T-cell (primary cell): Measurements from ENCODE around the gene FBXO36. TPM values are rescaled to one million over a fixed set of nuclear protein-coding genes. Genes with fewer than 3 reads are reported as not detected.

Experiments used
- ATAC-seq, 4 experiments: fragments of 200-7000 bp in 3 of 4; fragments of 150-1000 bp in 1 of 4; cut with Tn5 transposase; replicated peaks in 1 of 4; 1 replicate in 3 of 4; 2 replicates in 1 of 4; pipeline ENCODE4 v1.10.0; 2021; ENCODE audit warnings: moderate library complexity in 3 of 4, mild to moderate bottlenecking in 2 of 4, moderate number of reproducible peaks in 1 of 4
- CTCF ChIA-PET, 2 donors: fragments of 300-600 bp; sonication (Branson Sonifier 250); formaldehyde crosslinking; loops; one replicate each; lab custom pipeline; 2022; ENCODE audit warnings: antibody characterized with exemption in 2 of 2; lab: Charles Lee
- POLR2A ChIA-PET, 2 donors: fragments of 300-600 bp; sonication (Branson Sonifier 250); formaldehyde crosslinking; loops; one replicate each; lab custom pipeline; 2022; ENCODE audit warnings: antibody characterized with exemption in 2 of 2; lab: Charles Lee
- DNase-seq, 35 experiments: peaks; one replicate each; pipeline versions ENCODE4 v3.0.0 to v3.0.0-alpha.2; 2013 to 2023
- H3K27ac ChIP-seq: one replicate; pipeline ENCODE4 v1.5.1; 2013; ENCODE audit warnings: low read length
- H3K27me3 ChIP-seq, 2 experiments: replicated peaks in 1 of 2; 1 replicate in 1 of 2; 2 replicates in 1 of 2; pipeline versions ENCODE4 v1.6.1 to v1.7.0; 2013; ENCODE audit warnings: low read length in 1 of 2, mixed read lengths in 1 of 2; ENCODE audit not compliant: control insufficient read depth in 2 of 2, insufficient read depth in 2 of 2; ENCODE audit errors: extremely low read depth in 1 of 2
- H3K36me3 ChIP-seq, 2 donors: 1 replicate in 1 of 2; 2 replicates in 1 of 2; pipeline versions ENCODE4 v1.6.1 to v1.7.0; 2013; ENCODE audit warnings: low read length in 1 of 2; ENCODE audit not compliant: control insufficient read depth in 2 of 2, insufficient read depth in 1 of 2; ENCODE audit errors: extremely low read depth in 1 of 2
- H3K4me1 ChIP-seq, 2 experiments: 1 replicate in 1 of 2; 2 replicates in 1 of 2; pipeline versions ENCODE4 v1.6.1 to v1.7.0; 2013; ENCODE audit warnings: low read length in 2 of 2, mixed read lengths in 1 of 2; ENCODE audit not compliant: insufficient read depth in 2 of 2, control insufficient read depth in 1 of 2; ENCODE audit errors: extremely low read depth in 1 of 2
- H3K4me3 ChIP-seq, 2 donors: 1 replicate in 1 of 2; 2 replicates in 1 of 2; pipeline versions ENCODE4 v1.5.1 to v1.7.0; 2013; ENCODE audit warnings: mild to moderate bottlenecking in 2 of 2, low read length in 1 of 2, moderate library complexity in 1 of 2; ENCODE audit not compliant: control insufficient read depth in 1 of 2; ENCODE audit errors: extremely low read depth in 1 of 2
- H3K9me3 ChIP-seq: 2 replicates; pipeline ENCODE4 v1.7.0; 2013
- H3K27ac Mint-ChIP-seq, 2 donors: one replicate each; pipeline ENCODE4 v1.8.0; 2020 to 2021; ENCODE audit warnings: mild to moderate bottlenecking in 2 of 2, mixed read lengths in 2 of 2
- H3K27me3 Mint-ChIP-seq, 2 donors: one replicate each; pipeline ENCODE4 v1.8.0; 2021 to 2022; ENCODE audit warnings: mixed read lengths in 2 of 2
- H3K36me3 Mint-ChIP-seq: one replicate; pipeline ENCODE4 v1.8.0; 2021; ENCODE audit warnings: mixed read lengths
- H3K4me1 Mint-ChIP-seq, 3 donors: one replicate each; pipeline ENCODE4 v1.8.0; 2020 to 2022; ENCODE audit warnings: mixed read lengths in 3 of 3, mild to moderate bottlenecking in 1 of 3
- H3K4me3 Mint-ChIP-seq, 3 donors: one replicate each; pipeline ENCODE4 v1.8.0; 2020 to 2022; ENCODE audit warnings: mild to moderate bottlenecking in 3 of 3, mixed read lengths in 3 of 3, moderate library complexity in 3 of 3
- H3K9me3 Mint-ChIP-seq, 3 donors: one replicate each; pipeline ENCODE4 v1.8.0; 2020 to 2022; ENCODE audit warnings: mixed read lengths in 3 of 3
- WGBS: methylation state at CpG from one replicate; pipeline ENCODE4 v1.1.5; 2013; ENCODE audit warnings: missing lambda C conversion rate; ENCODE audit not compliant: insufficient coverage; 5-methylcytosine and 5-hydroxymethylcytosine counted together
- total RNA-seq, 35 experiments: library from RNA in 6 of 35; stranded (reverse) in 6 of 35; fragments of 120-200 nt in 1 of 35; gene quantifications; one replicate each; pipeline versions ENCODE4 v1.2.1 to v1.2.4 and lab custom pipeline; 2013 to 2026

The FBXO36 gene, protein sequence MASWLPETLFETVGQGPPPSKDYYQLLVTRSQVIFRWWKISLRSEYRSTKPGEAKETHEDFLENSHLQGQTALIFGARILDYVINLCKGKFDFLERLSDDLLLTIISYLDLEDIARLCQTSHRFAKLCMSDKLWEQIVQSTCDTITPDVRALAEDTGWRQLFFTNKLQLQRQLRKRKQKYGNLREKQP
- total RNA-seq (1 to 10 TPM in 3 of 5 donors, under 1 TPM in 2; 0.62 to 1.6 (median 1.1) TPM), total RNA-seq (lab: John Stamatoyannopoulos, UW) (0.23 to 4.3 (median 2.1) reads per million in 29 experiments)
- 1.6 TPM for total RNA-seq (2013)

DNA sequence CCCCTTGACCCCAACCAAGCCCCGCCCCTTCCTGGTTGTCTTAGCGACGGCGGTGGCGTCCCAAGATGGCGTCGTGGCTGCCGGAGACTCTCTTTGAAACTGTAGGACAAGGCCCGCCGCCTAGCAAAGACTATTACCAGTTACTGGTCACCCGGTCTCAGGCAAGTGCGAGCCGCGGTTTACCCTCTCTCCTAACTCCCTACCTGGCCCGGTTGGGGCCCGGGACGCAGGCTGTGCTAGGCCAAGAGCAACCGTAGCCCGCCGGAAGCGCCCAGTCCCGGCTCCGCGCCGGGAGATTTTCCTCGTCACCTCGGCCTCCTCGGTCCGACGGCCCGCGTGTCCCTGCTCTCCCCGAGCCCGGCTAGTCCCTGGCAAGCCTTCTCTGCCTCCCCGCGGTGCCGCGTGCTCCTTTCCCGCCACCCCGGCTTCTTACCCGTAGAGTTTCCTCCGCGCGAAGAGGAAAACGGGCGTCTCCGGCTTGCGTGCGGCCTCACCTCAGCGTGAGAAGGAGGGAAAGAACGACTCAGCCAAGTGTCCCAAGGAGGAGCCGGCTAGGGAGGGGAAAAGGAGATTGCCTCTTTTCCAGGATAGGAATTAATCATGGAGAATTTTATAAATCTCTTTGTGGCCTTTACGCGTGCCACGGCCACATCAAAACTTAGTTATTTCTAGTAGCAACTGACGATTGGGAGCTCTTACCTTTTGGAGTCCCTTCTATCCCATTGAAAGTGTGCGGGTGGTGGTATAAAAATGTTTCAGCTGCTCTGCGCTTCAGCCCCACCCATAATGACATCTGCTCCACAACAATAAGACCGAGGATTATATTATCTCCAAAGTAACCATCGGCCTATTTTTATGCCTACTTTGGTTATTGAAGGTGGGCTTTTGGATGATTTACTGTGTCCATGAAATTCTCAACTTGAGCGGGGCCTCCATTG, at the start of gene FBXO36:
Gene FBXO36 (plus strand): TSS at position 55 of the 938 bp plus-strand sequence. CDS start 11 bp downstream, at position 66.
- CTCF ChIA-PET: interaction anchor here in 1 of 2 donors (0.8 to 1.0 kb wide), 5 partner anchors 12 to 145 kb away, joined by 3 to 7 read pairs (median 4); no protein-coding TSS in a partner anchor
- peak; percentile 68 to 75 (median 70) for ATAC-seq
- no peaks in the 10 kb centered on the region for H3K9me3 ChIP-seq
- DNase-seq: peak in 23 of 35 experiments; percentile 5 to 89 (median 84)
- peaks cover 0 to 3% of the 10 kb centered on the region in 2 donors for H3K36me3 ChIP-seq
- H3K4me1 ChIP-seq: peaks cover 16 to 22% of the 10 kb centered on the region in 2 experiments
- H3K27me3 ChIP-seq: no peaks in the 10 kb centered on the region
- no peaks in the 10 kb centered on the region for H3K27me3 Mint-ChIP-seq
- peaks cover 49 to 55% (median 50%) of the 10 kb centered on the region in 3 donors for H3K4me1 Mint-ChIP-seq
- H3K4me3 Mint-ChIP-seq: peak within 1 kb of the TSS; percentile 97 to 99 (median 98)
- H3K4me3 ChIP-seq: peak within 1 kb of the TSS; percentile 93 to 99
- peak within 1 kb of the TSS; percentile 99 to 100 for H3K27ac Mint-ChIP-seq
- peaks cover 3% of the 10 kb centered on the region for H3K36me3 Mint-ChIP-seq
- H3K9me3 Mint-ChIP-seq: no peaks in the 10 kb centered on the region
- H3K27ac ChIP-seq: peak within 1 kb of the TSS; percentile 91
- WGBS: under 1% methylated on average over 50 of the region's 61 CpGs
- POLR2A ChIA-PET: interaction anchor here (0.6 kb wide), 2 partner anchors 52 to 1541 kb away, joined by 4 read pairs; no protein-coding TSS in a partner anchor

DNA sequence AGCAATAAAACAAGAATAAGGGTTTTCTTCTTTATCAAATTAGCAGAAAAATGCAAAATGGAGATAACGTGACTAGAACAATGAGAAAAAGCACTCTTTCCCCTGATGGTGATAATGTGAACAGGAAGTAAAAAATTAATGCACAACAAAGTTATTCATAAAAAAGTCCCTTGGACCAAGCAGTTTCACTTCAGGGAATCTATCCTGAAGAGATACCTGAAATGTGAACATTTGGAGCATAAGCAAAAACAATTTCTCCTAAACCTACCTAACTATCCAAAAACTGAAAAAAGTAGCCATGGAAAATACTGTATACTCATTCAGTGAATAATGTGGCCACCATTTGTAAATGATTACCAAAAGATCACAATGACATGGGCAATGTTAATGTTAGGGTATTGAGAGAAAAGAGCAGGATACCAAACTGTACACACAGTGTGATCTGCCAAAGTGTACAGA, 49.2 kb upstream of the FBXO36 start:
- H3K4me1 ChIP-seq: peaks cover 0 to 3% of the 10 kb centered on the region in 2 experiments
- Mint-ChIP-seq H3K27ac (peak overlapping the region; percentile 11 to 56), H3K27me3 (no peaks in the 10 kb centered on the region), H3K9me3 (no peaks in the 10 kb centered on the region), H3K4me1 (peaks cover 65 to 68% (median 67%) of the 10 kb centered on the region in 3 donors), H3K4me3 (no peak overlapping the region), H3K36me3 (peaks cover 71% of the 10 kb centered on the region)
- CTCF ChIA-PET: no interaction called here
- peaks cover 0 to 25% of the 10 kb centered on the region in 2 donors for H3K36me3 ChIP-seq
- no CpG with 5 or more reads among the region's 1 CpG for WGBS
- DNase-seq: no peak
- POLR2A ChIA-PET: interaction anchor here in 1 of 2 donors (0.6 to 1.0 kb wide), 2 partner anchors 19 to 36 kb away, joined by 3 to 4 read pairs; no protein-coding TSS in a partner anchor
- no peak overlapping the region for H3K4me3 ChIP-seq
- no peaks in the 10 kb centered on the region for H3K9me3 ChIP-seq
- no peak for ATAC-seq
- no peak overlapping the region for H3K27ac ChIP-seq
- no peaks in the 10 kb centered on the region for H3K27me3 ChIP-seq

DNA sequence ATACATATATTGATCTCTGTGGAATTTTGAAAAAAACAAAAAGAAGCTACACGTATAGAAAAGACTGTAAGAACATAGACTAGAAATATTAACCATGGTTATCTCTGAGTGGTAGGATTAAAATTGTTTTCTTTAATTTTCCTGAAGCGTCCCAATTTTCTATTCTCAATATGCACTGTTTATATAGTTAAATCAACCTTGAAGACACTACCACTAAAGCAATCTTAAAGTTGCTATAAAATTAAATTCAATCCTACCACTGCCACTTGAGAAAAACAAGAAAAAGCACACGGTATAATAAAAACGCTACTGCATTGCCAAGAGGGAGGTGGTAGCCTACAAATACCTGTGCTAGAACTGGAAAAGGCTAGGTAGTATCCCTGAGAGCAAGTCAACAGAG, 47.7 kb upstream of the FBXO36 start:
- 92% methylated on average over 2 of the region's 4 CpGs for WGBS
- CTCF ChIA-PET: interaction anchor here in 1 of 2 donors (1.1 kb wide), 1 partner anchor 93 kb away, joined by 3 read pairs; no protein-coding TSS in a partner anchor
- Mint-ChIP-seq H3K9me3 (no peaks in the 10 kb centered on the region), H3K4me3 (no peak overlapping the region), H3K36me3 (peaks cover 66% of the 10 kb centered on the region), H3K27ac (peak overlapping the region; percentile 6 to 48), H3K4me1 (peaks cover 50 to 55% (median 52%) of the 10 kb centered on the region in 3 donors), H3K27me3 (no peaks in the 10 kb centered on the region)
- H3K36me3 ChIP-seq: peaks cover 0 to 31% of the 10 kb centered on the region in 2 donors
- POLR2A ChIA-PET: interaction anchor here in 1 of 2 donors (0.8 kb wide), 1 partner anchor 22 kb away, joined by 3 read pairs; no protein-coding TSS in a partner anchor
- ATAC-seq: no peak
- H3K27ac ChIP-seq: no peak overlapping the region
- H3K27me3 ChIP-seq: no peaks in the 10 kb centered on the region
- no peaks in the 10 kb centered on the region for H3K4me1 ChIP-seq
- H3K9me3 ChIP-seq: no peaks in the 10 kb centered on the region
- DNase-seq: no peak
- no peak overlapping the region for H3K4me3 ChIP-seq

GRCh38 chr2:229875549-229875948, 46.8 kb upstream of the FBXO36 start:
- H3K9me3 Mint-ChIP-seq: no peaks in the 10 kb centered on the region
- Histone ChIP-seq H3K9me3 (no peaks in the 10 kb centered on the region), H3K27ac (no peak overlapping the region), H3K27me3 (no peaks in the 10 kb centered on the region), H3K4me3 (no peak overlapping the region), H3K4me1 (no peaks in the 10 kb centered on the region), H3K36me3 (peaks cover 0 to 32% of the 10 kb centered on the region in 2 donors)
- no peak overlapping the region for H3K4me3 Mint-ChIP-seq
- CTCF ChIA-PET: interaction anchor here in 1 of 2 donors (1.1 kb wide), 1 partner anchor 94 kb away, joined by 3 read pairs; no protein-coding TSS in a partner anchor
- ATAC-seq: no peak
- no CpG with 5 or more reads among the region's 2 CpGs for WGBS
- POLR2A ChIA-PET: interaction anchor here (0.6 to 0.9 kb wide), 3 partner anchors 12 to 44 kb away, joined by 3 to 4 read pairs (median 3); no protein-coding TSS in a partner anchor
- no peak for DNase-seq
- H3K4me1 Mint-ChIP-seq: peaks cover 41 to 46% (median 43%) of the 10 kb centered on the region in 3 donors
- H3K27me3 Mint-ChIP-seq: no peaks in the 10 kb centered on the region
- peaks cover 66% of the 10 kb centered on the region for H3K36me3 Mint-ChIP-seq
- H3K27ac Mint-ChIP-seq: peak overlapping the region in 1 of 2 donors; percentile 52

GRCh38 chr2:229879191-229879950, 42.9 kb upstream of the FBXO36 start:
- H3K4me3 ChIP-seq: no peak overlapping the region
- H3K27ac Mint-ChIP-seq: peak overlapping the region in 1 of 2 donors; percentile 44
- no peak overlapping the region for H3K4me3 Mint-ChIP-seq
- H3K4me1 ChIP-seq: no peaks in the 10 kb centered on the region
- no peaks in the 10 kb centered on the region for H3K9me3 ChIP-seq
- no peaks in the 10 kb centered on the region for H3K9me3 Mint-ChIP-seq
- peaks cover 0 to 28% of the 10 kb centered on the region in 2 donors for H3K36me3 ChIP-seq
- H3K27ac ChIP-seq: no peak overlapping the region
- no peaks in the 10 kb centered on the region for H3K27me3 ChIP-seq
- CTCF ChIA-PET: no interaction called here
- DNase-seq: no peak
- peaks cover 38 to 49% (median 39%) of the 10 kb centered on the region in 3 donors for H3K4me1 Mint-ChIP-seq
- no peak for ATAC-seq
- no peaks in the 10 kb centered on the region for H3K27me3 Mint-ChIP-seq
- H3K36me3 Mint-ChIP-seq: peaks cover 43% of the 10 kb centered on the region
- WGBS: 92% methylated on average over 2 of the region's 6 CpGs
- POLR2A ChIA-PET: interaction anchor here in 1 of 2 donors (0.8 kb wide), 1 partner anchor 572 kb away, joined by 5 read pairs; no protein-coding TSS in a partner anchor
